SHP77 (cell line): ENCODE measurements around the gene XPO1.
A peak's percentile ranks its signal among the peaks of the same experiment; 100 is the strongest.
"Not testable (repeated sequence)": the region's sequence is repeated elsewhere in the genome, so short reads cannot be mapped to it uniquely, and the experiment has no call there.

Experiments used
- DNase-seq, 2 experiments: peaks; one replicate each; lab custom pipeline; 2025; lab: John Stamatoyannopoulos, UW

The XPO1 gene

GRCh38 chr2:61469424-61470121 lies 68.6 kb downstream of the XPO1 start:
- DNase-seq, result no peak

DNA sequence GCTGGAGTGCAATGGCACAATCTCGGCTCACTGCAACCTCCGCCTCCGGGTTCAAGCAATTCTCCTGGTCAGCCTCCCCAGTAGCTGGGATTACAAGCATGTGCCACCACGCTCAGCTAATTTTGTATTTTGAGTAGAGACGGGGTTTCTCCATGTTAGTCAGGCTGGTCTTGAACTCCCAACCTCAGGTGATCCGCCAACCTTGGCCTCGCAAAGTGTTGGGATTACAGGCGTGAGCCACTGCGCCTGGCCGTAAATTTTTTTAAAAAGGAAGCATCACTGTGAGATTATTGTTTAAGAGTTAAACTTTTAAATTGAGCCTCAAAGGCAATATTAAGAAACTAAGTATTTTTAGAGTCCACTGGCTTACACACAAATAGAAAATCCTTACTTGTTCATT lies 69.9 kb downstream of the XPO1 start:
- DNase-seq, result not testable (repeated sequence)

- DNase-seq, result no peak
Observed at GRCh38 chr2:61465045-61465444, 73.1 kb downstream of the XPO1 start.

DNA sequence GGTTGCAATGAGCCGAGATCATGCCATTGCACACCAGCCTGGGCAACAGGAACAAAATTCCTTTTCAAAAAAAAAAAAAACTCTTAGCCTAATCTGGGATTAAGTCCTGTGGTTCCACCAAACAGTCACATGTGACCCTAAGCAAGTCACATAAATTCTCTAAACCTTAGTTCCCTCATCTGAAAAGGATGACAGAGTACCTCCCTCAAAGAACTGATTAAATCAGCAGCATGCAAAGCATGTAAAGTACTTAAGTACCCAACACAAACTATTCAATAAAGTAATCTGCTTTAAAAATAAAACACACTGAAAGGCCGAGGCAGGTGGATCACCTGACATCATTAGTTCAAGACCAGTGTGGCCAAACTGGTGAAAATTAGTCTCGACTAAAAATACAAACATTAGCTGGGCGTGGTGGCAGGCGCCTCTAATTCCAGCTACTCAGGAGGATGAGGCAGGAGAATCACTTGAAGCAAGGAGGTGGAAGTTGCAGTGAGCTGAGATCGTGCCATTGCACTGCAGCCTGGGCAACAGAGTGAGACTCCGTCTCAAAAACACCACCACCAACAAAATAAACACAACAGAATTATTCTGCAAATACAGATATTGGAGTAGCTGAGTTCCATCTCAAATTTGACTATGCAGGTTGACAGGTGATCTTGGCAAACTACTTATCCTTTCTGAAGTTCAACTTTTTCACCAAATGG lies 74.2 kb downstream of the XPO1 start:
- DNase-seq, result no peak

GRCh38 chr2:61461404-61461803 lies 76.8 kb downstream of the XPO1 start:
- no peak for DNase-seq

- DNase-seq, result no peak
Observed at GRCh38 chr2:61460163-61460562, 78.0 kb downstream of the XPO1 start.

DNA sequence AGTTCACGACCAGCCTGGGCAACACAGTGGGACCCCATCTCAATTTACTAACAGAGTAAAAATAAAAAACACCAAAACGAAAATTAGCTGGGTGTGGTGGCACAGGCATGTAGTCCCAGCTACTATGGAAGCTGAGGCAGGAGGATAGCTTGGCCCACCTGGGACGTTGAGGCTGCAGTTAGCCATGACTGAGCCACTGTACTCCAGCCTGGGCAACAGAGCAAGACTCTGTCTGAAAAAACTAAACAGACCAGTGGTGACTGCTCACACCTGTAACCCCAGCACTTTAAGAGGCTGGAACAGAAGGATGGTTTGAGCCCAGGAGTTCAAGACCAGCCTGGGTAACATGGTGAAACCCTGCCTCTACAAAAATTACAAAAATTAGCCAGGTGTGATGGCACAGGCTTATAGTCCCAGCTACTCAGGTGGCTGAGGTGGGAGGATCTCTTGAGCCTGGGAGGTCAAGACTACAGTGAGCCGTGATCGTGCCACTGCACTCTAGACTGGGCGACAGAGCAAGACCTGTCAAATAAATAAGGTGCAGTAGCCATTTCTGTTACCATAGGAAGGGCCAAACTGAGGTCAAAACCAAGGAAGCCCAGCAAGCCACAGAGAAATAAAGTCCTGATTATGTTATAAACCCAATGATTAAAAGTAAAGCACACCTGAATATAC lies 81.3 kb downstream of the XPO1 start:
- no peak for DNase-seq

DNA sequence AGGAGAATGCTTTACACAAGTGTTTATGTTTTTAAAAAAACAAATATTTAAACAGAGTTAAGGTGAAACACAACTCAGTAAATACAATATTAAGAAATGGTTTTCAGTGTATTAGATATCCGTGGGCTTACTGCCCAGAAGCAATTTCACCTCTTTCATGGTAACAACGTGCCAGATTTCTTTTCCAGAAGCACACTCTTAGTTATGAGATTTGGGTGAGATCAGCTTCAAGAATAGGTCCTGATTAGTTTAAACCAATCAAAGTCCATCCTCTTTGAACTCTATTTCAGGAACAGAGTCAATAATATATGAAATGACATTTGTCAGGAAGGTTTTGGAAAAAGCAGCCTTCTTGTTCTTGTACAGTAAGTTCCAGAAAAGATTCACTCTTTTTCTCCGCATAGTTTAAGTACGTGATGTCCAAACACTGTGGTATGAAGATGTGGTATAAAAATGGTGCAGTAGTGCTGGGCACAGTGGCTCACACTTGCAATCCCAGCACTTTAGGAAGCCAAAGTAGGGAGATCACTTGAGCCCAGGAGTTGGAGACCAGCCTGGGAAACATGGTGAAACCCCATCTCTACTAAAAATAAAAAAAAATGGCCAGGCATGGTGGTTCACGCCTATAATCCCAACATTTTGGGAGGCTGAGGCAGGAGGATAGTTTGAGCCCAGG lies 81.9 kb downstream of the XPO1 start:
- no peak for DNase-seq

DNA sequence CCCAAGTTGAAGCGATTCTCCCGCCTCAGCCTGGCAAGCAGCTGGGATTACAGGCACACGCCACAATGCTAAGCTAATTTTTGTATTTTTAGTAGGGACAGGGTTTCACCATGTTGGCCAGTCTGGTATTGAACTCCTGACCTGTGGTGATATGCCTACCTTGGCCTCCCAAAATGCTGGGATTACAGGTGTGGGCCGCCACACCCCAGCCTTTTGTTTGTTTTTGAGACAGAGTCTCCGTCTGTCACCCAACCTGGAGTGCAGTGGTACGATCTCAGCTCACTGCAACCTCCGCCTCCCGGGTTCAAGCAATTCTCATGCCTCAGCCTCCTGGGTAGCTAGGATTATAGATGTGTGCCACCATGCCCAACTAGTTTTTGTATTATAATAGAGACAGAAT lies 83.2 kb downstream of the XPO1 start:
- DNase-seq, result not testable (repeated sequence)

- no peak for DNase-seq
Observed at GRCh38 chr2:61454383-61454782, 83.8 kb downstream of the XPO1 start.

GRCh38 chr2:61452392-61452791 lies 85.8 kb downstream of the XPO1 start:
- DNase-seq, result no peak

GRCh38 chr2:61451178-61451577 lies 87.0 kb downstream of the XPO1 start:
- no peak for DNase-seq

GRCh38 chr2:61450144-61450543 lies 88.0 kb downstream of the XPO1 start:
- no peak for DNase-seq

DNA sequence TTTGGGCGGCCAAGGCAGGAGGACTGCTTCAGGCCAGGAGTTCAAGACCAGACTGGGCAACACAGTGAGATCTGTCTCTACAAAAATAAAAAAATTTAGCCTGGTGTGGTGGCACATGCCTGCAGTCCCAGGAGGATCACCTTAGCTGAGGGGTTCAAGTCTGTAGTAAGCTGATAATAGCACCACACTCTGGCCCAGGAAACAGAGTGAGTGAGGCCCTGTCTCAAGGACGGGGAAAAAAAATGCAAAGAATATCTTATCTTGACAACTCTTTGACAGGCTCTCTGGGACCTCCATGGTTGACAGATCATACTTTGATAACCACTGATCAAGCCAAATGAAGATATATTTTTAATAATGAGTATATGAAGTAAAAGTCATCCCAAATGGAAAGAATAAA lies 89.9 kb downstream of the XPO1 start:
- no peak for DNase-seq

DNA sequence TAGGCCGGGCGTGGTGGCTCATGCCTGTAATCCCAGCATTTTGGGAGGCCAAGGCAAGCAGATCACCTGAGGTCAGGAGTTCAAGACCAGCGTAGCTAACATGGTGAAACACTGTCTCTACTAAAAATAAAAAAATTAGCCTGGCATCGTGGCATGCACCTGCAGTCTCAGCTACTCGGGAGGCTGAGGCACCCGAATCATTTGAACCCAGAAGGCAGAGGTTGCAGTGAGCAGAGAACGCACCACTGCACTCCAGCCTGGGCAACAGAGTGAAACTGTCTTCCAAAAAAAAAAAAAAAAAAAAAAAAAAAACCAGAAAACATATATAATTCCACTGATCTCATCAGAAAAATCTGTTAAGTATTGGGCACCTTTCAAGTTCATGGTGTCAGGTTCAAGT lies 91.2 kb downstream of the XPO1 start:
- DNase-seq, result not testable (repeated sequence)

DNA sequence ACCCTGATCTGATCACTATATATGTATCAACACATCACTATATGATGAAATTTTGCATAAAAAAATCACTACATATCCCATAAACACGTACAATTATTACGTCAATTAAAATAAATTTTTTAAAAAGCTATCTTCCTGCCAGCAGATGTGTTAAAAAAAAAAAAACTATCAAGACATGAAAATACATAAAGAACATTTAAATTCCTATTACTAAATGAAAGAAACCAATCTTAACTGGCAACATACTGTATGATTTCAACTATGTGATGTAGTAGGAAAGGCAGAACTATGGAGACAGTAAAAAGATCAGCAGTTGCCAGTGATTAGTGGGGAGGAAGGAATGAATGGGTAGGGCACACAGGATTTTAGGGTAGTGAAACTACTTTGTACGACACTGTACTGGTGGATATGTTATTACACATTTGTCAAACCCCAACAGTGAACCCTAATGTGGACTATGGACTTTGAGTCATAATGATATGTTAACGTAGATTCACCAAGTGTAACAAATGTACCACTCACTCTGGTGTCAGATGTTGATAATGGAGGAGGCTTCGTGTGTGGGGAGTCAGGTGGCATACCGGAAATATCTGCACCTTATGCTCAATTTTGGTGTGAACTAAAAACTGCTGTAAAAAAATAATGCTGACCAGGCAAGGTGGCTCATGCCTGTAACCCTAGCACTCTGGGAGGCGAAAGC lies 94.7 kb downstream of the XPO1 start:
- DNase-seq, result no peak

DNA sequence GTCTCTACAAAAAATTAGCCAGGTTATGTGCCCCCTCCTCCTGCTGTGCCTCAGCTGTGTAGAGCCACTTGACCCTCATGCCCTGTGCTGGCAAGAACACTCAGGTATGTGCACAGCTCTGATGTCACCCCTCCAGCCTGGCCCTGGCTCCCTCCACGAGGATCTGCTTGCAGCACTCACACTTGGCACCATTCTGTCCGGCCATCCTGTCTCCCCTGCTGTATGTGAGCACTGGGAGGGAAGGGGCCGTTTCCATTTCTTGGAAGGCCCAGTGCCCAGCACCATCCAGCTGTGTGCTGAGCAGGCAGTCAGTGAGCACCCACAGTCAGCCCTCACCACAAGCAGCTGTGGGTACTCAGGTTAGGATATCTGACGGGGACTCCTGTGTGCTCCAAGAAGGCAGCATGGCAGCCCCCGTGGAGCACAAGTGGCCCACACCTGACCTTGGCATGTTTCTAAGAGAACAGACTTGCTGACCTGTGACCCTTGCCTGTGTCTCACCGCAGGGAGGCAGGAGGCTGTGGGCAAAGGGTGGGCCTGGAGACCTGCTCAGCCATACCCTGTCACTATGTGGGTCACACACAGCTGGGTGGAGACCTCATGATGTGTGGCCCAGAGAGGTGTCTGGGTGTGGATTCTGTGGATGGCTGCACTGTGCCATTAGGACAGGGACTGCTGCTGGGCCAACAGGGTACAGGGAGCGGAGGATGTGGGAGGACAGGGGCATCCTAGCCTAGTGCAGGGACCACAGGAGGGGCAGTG lies 98.7 kb downstream of the XPO1 start:
- peak in 1 of 2 experiments; percentile 28 for DNase-seq

DNA sequence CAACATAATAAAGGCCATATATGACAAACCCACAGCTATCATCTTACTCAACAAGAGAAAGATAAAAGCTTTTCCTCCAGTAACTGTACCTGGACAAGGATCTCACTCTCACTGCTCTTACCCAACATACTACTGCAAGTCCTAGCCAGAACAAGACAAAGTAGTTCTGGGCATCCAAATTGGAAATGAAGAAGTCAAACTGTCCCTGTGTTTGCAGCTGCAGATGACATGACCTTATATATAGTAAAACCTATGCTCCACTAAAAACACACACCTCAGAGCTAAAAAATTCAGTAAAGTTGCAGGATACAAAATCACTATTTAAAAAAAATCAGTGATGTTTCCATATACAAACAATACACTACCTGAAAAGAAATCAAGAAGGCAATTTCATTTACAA lies 99.5 kb downstream of the XPO1 start:
- no peak for DNase-seq

GRCh38 chr2:61437170-61437569 lies 101.0 kb downstream of the XPO1 start:
- no peak for DNase-seq

- DNase-seq, result no peak
Observed at GRCh38 chr2:61436092-61436491, 102.1 kb downstream of the XPO1 start.

- no peak for DNase-seq
Observed at GRCh38 chr2:61435291-61435690, 102.9 kb downstream of the XPO1 start.
